Measurements from ENCODE around the gene DPH1. TPM values are rescaled to one million over a fixed set of nuclear protein-coding genes. Genes with fewer than 3 reads are reported as not detected.
A peak's percentile ranks its signal among the peaks of the same experiment; 100 is the strongest.
"Not testable (repeated sequence)": the region's sequence is repeated elsewhere in the genome, so short reads cannot be mapped to it uniquely, and the experiment has no call there.

Gene DPH1
- 10 to 100 TPM; 29.9 to 35.6 (median 34.0) TPM for total RNA-seq

- TF ChIP-seq CTCF (IDR thresholded peaks at IDR 0.05) (no peak), EP300 (IDR thresholded peaks at IDR 0.05) (no peak), POLR2A (IDR thresholded peaks at IDR 0.05) (peak; percentile 48 to 54), POLR2AphosphoS5 (IDR thresholded peaks at IDR 0.05) (peak; percentile 78)
- Histone ChIP-seq H3K27ac (peak within 1 kb of the TSS; percentile 17 to 84 (median 77)), H3K4me1 (peaks cover 0 to 58% (median 20%) of the 10 kb centered on the region in 3 donors), H3K36me3 (peaks cover 0 to 15% of the 10 kb centered on the region in 2 donors), H3K4me3 (peak within 1 kb of the TSS; percentile 88 to 98), H3K27me3 (peaks cover 45% of the 10 kb centered on the region), H3K9me3 (no peaks in the 10 kb centered on the region)
- 0% methylated on average over 4 of the region's 59 CpGs; no CpG with 5 or more reads in 1 of the 2 donors for WGBS, 2 donors (ENCODE audit: low coverage in 1 of 2)
- peak; percentile 86 for ATAC-seq
Observed at GRCh38 chr17:2029911-2030778, at the start of gene DPH1. TSS of gene DPH1 (plus strand) at chr17:2030153. CDS start at chr17:2030170, 17 bp downstream.

GRCh38 chr17:1980665-1981250, 49.2 kb upstream of the DPH1 start:
- ATAC-seq, result no peak
- no peak overlapping the region for H3K4me3 ChIP-seq
- TF ChIP-seq POLR2A (IDR thresholded peaks at IDR 0.05) (no peak), POLR2AphosphoS5 (IDR thresholded peaks at IDR 0.05) (no peak), CTCF (IDR thresholded peaks at IDR 0.05) (no peak), EP300 (IDR thresholded peaks at IDR 0.05) (no peak)
- H3K9me3 ChIP-seq, result no peaks in the 10 kb centered on the region
- peaks cover 26% of the 10 kb centered on the region for H3K27me3 ChIP-seq
- H3K36me3 ChIP-seq, result no peaks in the 10 kb centered on the region
- H3K4me1 ChIP-seq, result peaks cover 0 to 15% (median 0%) of the 10 kb centered on the region in 3 donors
- 74 to 94% methylated on average over 3 to 6 of the region's 8 CpGs for WGBS, 2 donors (ENCODE audit: low coverage in 1 of 2)
- no peak overlapping the region for H3K27ac ChIP-seq

- not testable (repeated sequence) for H3K4me1 ChIP-seq, H3K36me3 ChIP-seq, H3K4me3 ChIP-seq, H3K27ac ChIP-seq, H3K9me3 ChIP-seq, ATAC-seq, H3K27me3 ChIP-seq
- 76 to 85% methylated on average over 7 to 8 of the region's 13 CpGs for WGBS, 2 donors (ENCODE audit: low coverage in 1 of 2)
Observed at GRCh38 chr17:1982793-1983366, 47.1 kb upstream of the DPH1 start.

- no peak overlapping the region for H3K4me3 ChIP-seq
- no peak for ATAC-seq
- no peaks in the 10 kb centered on the region for H3K4me1 ChIP-seq
- no peaks in the 10 kb centered on the region for H3K27me3 ChIP-seq
- no peak for TF ChIP-seq CTCF (IDR thresholded peaks at IDR 0.05)
- TF ChIP-seq EP300 (IDR thresholded peaks at IDR 0.05), result no peak
- no peak for TF ChIP-seq POLR2A (IDR thresholded peaks at IDR 0.05)
- no peak for TF ChIP-seq POLR2AphosphoS5 (IDR thresholded peaks at IDR 0.05)
- no peaks in the 10 kb centered on the region for H3K36me3 ChIP-seq
- no peak overlapping the region for H3K27ac ChIP-seq
- no peaks in the 10 kb centered on the region for H3K9me3 ChIP-seq
- WGBS, 2 donors (ENCODE audit: low coverage in 1 of 2), result 100% methylated on average over 1 to 4 of the region's 4 CpGs
Observed at GRCh38 chr17:1985093-1985492, 44.9 kb upstream of the DPH1 start.

GRCh38 chr17:1985686-1986085, 44.3 kb upstream of the DPH1 start:
- H3K27ac ChIP-seq, result no peak overlapping the region
- H3K9me3 ChIP-seq, result no peaks in the 10 kb centered on the region
- TF ChIP-seq POLR2AphosphoS5 (IDR thresholded peaks at IDR 0.05) (no peak), EP300 (IDR thresholded peaks at IDR 0.05) (no peak), POLR2A (IDR thresholded peaks at IDR 0.05) (no peak), CTCF (IDR thresholded peaks at IDR 0.05) (no peak)
- ATAC-seq, result no peak
- no peak overlapping the region for H3K4me3 ChIP-seq
- no peaks in the 10 kb centered on the region for H3K4me1 ChIP-seq
- H3K36me3 ChIP-seq, result no peaks in the 10 kb centered on the region
- no peaks in the 10 kb centered on the region for H3K27me3 ChIP-seq
- WGBS, 2 donors (ENCODE audit: low coverage in 1 of 2), result 94% methylated on average over 2 of the region's 4 CpGs; no CpG with 5 or more reads in 1 of the 2 donors

All from gastroesophageal sphincter (tissue), 4 donors.